Heart right ventricle (tissue), 16 donors: ENCODE measurements around the gene SLC7A11. TPM values are rescaled to one million over a fixed set of nuclear protein-coding genes. Genes with fewer than 3 reads are reported as not detected.

Experiments used
- ATAC-seq, 8 donors: fragments of 200-7000 bp; cut with Tn5 transposase; one replicate each; pipeline ENCODE4 v1.9.1; 2020; ENCODE audit warnings: mild to moderate bottlenecking in 8 of 8, moderate library complexity in 8 of 8, moderate number of reproducible peaks in 1 of 8
- DNase-seq, 2 donors: peaks; one replicate each; pipeline ENCODE4 v3.0.0-alpha.2; 2020
- H3K27ac ChIP-seq, 10 donors: fragments of 200-600 bp; sonication (generic) in 2 of 10; one replicate each; pipeline versions ENCODE4 v1.5.0 to v1.8.0; 2020 to 2022; ENCODE audit warnings: mild to moderate bottlenecking in 3 of 10
- H3K27me3 ChIP-seq, 7 donors: fragments of 200-600 bp; one replicate each; pipeline ENCODE4 v1.8.0; 2021 to 2022; ENCODE audit warnings: mild to moderate bottlenecking in 2 of 7
- H3K36me3 ChIP-seq, 9 donors: fragments of 200-600 bp; sonication (generic) in 1 of 9; one replicate each; pipeline versions ENCODE4 v1.5.0 to v1.8.0; 2020 to 2022; ENCODE audit warnings: mild to moderate bottlenecking in 2 of 9
- H3K4me1 ChIP-seq, 9 donors: fragments of 200-600 bp; sonication (generic) in 1 of 9; one replicate each; pipeline versions ENCODE4 v1.5.0 to v1.8.0; 2020 to 2022; ENCODE audit warnings: mild to moderate bottlenecking in 4 of 9
- H3K4me3 ChIP-seq, 10 donors: fragments of 200-600 bp; sonication (generic) in 2 of 10; one replicate each; pipeline versions ENCODE4 v1.5.0 to v1.8.0; 2020 to 2022; ENCODE audit warnings: mild to moderate bottlenecking in 7 of 10, moderate library complexity in 2 of 10
- H3K9me3 ChIP-seq, 11 donors: fragments of 200-600 bp in 10 of 11; sonication (generic) in 2 of 11; one replicate each; pipeline versions ENCODE4 v1.5.0 to v1.8.0; 2013 to 2022; ENCODE audit warnings: mild to moderate bottlenecking in 2 of 11, control low read depth in 1 of 11, moderate library complexity in 1 of 11
- WGBS, 2 donors: extraction: QIAGEN DNeasy Blood & Tissue Kit; methylation state at CpG; one replicate each; pipeline ENCODE4 v1.1.7; 2013; ENCODE audit warnings: inconsistent platforms in 1 of 2; 5-methylcytosine and 5-hydroxymethylcytosine counted together
- intact Hi-C, 10 donors: fragments of 100-400 bp; cut with DNase I; formaldehyde crosslinking; loops; one replicate each; pipeline versions ENCODE4 v1.11.1 to v1.14.2; 2022
- polyA plus RNA-seq, 2 donors: library from polyadenylated mRNA; stranded (reverse); fragments of 200-250 nt; gene quantifications; one replicate each; pipeline ENCODE4 v1.2.3, GENCODE V29; 2013
- total RNA-seq, 10 donors: library from RNA; stranded (reverse); fragmentation: NEBNext Ultra II Directional in 3 of 10; extraction: Animal tissue kit (Norgen Biotek cat#: 25700) in 3 of 10; gene quantifications; one replicate each; pipeline versions ENCODE4 v1.2.1 to v1.2.4, GENCODE V29; 2021 to 2023
- TF ChIP-seq, protein P1 (sequence below), 9 donors: fragments of 200-600 bp; sonication (generic) in 2 of 9; IDR thresholded peaks; one replicate each; pipeline versions ENCODE4 v1.5.0 to v1.8.0; 2021 to 2022; ENCODE audit warnings: antibody characterized with exemption in 9 of 9, mild to moderate bottlenecking in 5 of 9, moderate library complexity in 1 of 9
- donor health status: Arrhythmogenic right ventricular cardiomyopathy.
- donor health status: ischemic (EF 13 %, LVEDD 7.1; RV severe dilation, severe dysfunction).
- donor health status: healthy with polysubstance abuse.
- donor health status: DM: no; HTN: yes; CAD: no.
- donor health status: DM: no; HTN: no; CAD: no.
- donor health status: ischemic (EF 25% LVEDD 6.9; RV normal size, moderate dysfunction).
- donor health status: ischemic (EF 25% LVEDD 5.7; RV mildly dilated, moderate dysfunction).
- donor health status: healthy.
- donor health status: DM: yes; HTN: yes; CAD: no.
- donor health status: Ischemic cardiomyopathy.
- donor health status: ischemic (EF 35%, LVEDD 5.7; RV mildly dilated, moderate dysfunction).
- donor health status: nonischemic (EF 11% LVEDD 7.7; RV severe dilation, severe dysfunction).
- donor health status: DM: yes; HTN: yes; CAD: no.
- donor health status: PGD.
- donor health status: ischemic (EF 29% LVEDD 5.4; RV normal size, mild dysfunction).
- donor health status: nonischemic (EF 23%, LVEDD 6.1; RV moderate dilation, normal function).

SLC7A11 gene
- total and polyA plus RNA-seq, 12 donors = 0.05 to 1.2 (median 0.12) TPM

DNA sequence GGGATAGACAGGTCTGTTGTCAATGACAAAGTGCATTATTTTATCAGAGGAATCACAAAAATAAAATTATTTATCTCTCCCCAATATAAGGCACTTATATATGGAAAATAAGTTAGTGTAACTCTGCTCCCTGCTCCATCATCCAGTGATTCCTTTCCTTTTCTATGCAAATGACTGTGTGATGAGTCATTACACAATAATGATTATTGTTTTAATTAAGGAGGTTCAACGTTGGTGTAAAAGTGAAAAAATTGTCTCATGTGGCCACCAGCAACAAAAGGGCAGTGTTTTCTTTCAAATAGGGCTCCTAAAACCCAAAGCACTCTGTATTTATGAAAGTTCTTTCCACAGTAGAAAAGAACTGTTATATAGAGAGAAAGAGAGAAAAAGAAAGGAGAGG is 16.7 kb downstream of the SLC7A11 start:
- WGBS, 2 donors = 31 to 50% methylated on average over 1 of the region's 1 CpG
- DNase-seq (no peak), ATAC-seq (no peak)
- H3K4me1 ChIP-seq = peaks cover 0 to 19% (median 4%) of the 10 kb centered on the region in 9 donors
- intact Hi-C loops = no loop called here
- no peak overlapping the region for H3K4me3 ChIP-seq
- TF ChIP-seq, protein P1, sequence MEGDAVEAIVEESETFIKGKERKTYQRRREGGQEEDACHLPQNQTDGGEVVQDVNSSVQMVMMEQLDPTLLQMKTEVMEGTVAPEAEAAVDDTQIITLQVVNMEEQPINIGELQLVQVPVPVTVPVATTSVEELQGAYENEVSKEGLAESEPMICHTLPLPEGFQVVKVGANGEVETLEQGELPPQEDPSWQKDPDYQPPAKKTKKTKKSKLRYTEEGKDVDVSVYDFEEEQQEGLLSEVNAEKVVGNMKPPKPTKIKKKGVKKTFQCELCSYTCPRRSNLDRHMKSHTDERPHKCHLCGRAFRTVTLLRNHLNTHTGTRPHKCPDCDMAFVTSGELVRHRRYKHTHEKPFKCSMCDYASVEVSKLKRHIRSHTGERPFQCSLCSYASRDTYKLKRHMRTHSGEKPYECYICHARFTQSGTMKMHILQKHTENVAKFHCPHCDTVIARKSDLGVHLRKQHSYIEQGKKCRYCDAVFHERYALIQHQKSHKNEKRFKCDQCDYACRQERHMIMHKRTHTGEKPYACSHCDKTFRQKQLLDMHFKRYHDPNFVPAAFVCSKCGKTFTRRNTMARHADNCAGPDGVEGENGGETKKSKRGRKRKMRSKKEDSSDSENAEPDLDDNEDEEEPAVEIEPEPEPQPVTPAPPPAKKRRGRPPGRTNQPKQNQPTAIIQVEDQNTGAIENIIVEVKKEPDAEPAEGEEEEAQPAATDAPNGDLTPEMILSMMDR (IDR thresholded peaks at IDR 0.05) = no peak
- no peaks in the 10 kb centered on the region for H3K9me3 ChIP-seq
- no peak overlapping the region for H3K27ac ChIP-seq
- H3K36me3 ChIP-seq = no peaks in the 10 kb centered on the region
- no peaks in the 10 kb centered on the region for H3K27me3 ChIP-seq

DNA sequence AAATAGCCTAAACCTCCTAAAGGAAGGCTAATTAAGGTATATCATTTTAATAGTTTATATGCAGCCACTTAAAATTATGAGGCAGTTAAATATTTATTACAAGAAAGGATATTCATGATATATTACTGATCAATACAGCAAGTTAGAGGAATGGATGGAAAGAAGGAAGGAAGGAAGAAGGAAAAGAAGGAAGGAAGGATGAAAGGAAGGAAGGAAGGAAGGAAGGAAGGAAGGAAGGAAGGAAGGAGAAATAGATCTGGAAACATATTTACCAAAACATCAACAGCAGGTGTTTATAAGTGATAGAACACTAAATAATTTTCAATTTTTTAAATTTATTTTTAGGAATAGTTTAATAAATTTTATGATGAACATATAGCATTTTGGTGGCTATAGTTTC is 17.5 kb downstream of the SLC7A11 start:
- H3K4me3 ChIP-seq = no peak overlapping the region
- intact Hi-C loops = no loop called here
- peaks cover 0 to 19% (median 4%) of the 10 kb centered on the region in 9 donors for H3K4me1 ChIP-seq
- no peaks in the 10 kb centered on the region for H3K9me3 ChIP-seq
- no peak for ATAC-seq
- no peak overlapping the region for H3K27ac ChIP-seq
- H3K27me3 ChIP-seq = no peaks in the 10 kb centered on the region
- TF ChIP-seq, protein P1 (IDR thresholded peaks at IDR 0.05) = no peak
- no peaks in the 10 kb centered on the region for H3K36me3 ChIP-seq
- no peak for DNase-seq

DNA sequence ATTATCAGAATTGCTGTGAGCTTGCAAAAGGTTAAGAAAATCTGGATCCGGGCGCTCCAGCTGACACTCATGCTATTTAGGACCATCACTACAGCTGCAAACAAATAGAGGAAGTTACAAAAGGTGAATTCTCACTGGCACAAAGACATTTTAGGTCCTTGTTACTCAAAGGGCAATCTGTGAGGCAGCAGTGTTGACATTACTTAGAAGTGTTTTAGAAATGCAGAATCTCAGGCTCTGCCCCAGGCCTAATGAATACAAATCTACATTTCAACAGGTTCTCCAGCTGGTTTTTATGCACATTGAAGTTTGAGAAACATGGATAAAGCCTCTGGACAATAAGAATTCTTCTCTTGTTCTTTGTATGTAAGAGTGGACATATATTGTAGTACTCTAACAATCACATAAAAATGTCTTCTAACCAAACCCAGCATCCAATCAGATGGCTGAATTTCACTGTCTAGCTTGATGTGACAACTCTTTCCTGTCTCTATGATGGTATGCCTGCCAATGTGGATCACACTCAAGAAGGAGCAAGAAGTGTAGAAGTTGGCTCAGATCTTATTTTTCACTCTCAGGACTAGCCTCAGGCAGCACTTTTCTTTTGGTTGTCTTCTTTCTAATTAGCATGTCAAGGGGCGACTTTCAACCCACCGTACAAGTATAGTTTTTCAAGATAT is 18.8 kb downstream of the SLC7A11 start:
- ATAC-seq (peak in 1 of 8 donors; percentile 79), DNase-seq (no peak)
- TF ChIP-seq, protein P1 (IDR thresholded peaks at IDR 0.05) = no peak
- Histone ChIP-seq H3K27me3 (no peaks in the 10 kb centered on the region), H3K9me3 (no peaks in the 10 kb centered on the region), H3K4me3 (no peak overlapping the region), H3K27ac (no peak overlapping the region), H3K4me1 (peaks cover 0 to 19% (median 4%) of the 10 kb centered on the region in 9 donors), H3K36me3 (no peaks in the 10 kb centered on the region)
- WGBS, 2 donors = 55 to 68% methylated on average over 4 of the region's 4 CpGs
- intact Hi-C loops = no loop called here

DNA sequence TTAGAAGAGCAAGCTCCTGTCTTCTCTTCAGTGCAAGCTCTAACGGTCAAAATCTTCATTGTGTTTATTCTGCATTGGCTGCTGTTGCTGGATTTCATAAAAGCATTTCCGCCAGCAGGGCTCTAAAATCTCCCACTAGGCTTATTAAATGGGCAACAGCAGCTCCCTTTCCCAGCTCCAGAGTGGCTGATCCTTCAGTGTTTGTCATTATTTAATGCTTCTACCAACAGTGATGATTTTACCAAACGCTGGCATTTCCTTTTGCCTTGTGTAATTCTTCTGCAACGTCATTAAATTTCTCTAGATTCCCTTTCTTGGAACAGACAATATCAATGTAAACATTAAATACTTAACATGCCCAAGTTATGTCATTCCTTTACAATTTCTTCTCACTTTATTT is 20.1 kb downstream of the SLC7A11 start:
- Histone ChIP-seq H3K36me3 (no peaks in the 10 kb centered on the region), H3K4me1 (peaks cover 0 to 19% (median 4%) of the 10 kb centered on the region in 9 donors), H3K9me3 (no peaks in the 10 kb centered on the region), H3K4me3 (no peak overlapping the region), H3K27me3 (no peaks in the 10 kb centered on the region), H3K27ac (no peak overlapping the region)
- 30 to 39% methylated on average over 4 of the region's 4 CpGs for WGBS, 2 donors
- TF ChIP-seq, protein P1 (IDR thresholded peaks at IDR 0.05) = peak in 1 of 9 donors; percentile 6
- DNase-seq (no peak), ATAC-seq (peak in 4 of 8 donors; percentile 16 to 47 (median 35))
- intact Hi-C loops = no loop called here
